Measurements from ENCODE around the gene ACO1. TPM values are rescaled to one million over a fixed set of nuclear protein-coding genes. Genes with fewer than 3 reads are reported as not detected.

ACO1 gene
- total RNA-seq, 4 donors from 2014 or later, result 10.7 to 25.7 (median 21.5) TPM

- intact Hi-C loops (cut with DNase I), result no loop called here
- WGBS, 2 donors, result 76 to 82% methylated on average over 5 of the region's 5 CpGs
Observed at GRCh38 chr9:32455738-32456137, 71.3 kb downstream of the ACO1 start.

GRCh38 chr9:32456564-32456963 lies 72.1 kb downstream of the ACO1 start:
- H3K4me3 ChIP-seq, result no peak overlapping the region
- H3K27me3 ChIP-seq, result no peaks in the 10 kb centered on the region
- 88 to 97% methylated on average over 1 of the region's 1 CpG for WGBS, 2 donors
- H3K9me3 ChIP-seq, result no peaks in the 10 kb centered on the region
- DNase-seq, result no peak
- no peaks in the 10 kb centered on the region for H3K4me1 ChIP-seq
- no peak overlapping the region for H3K27ac ChIP-seq
- intact Hi-C loops (cut with DNase I), result no loop called here
- H3K36me3 ChIP-seq, result peaks cover 8 to 96% (median 26%) of the 10 kb centered on the region in 3 donors
- TF ChIP-seq POLR2A (IDR thresholded peaks at IDR 0.05) (no peak), CTCF (IDR thresholded peaks at IDR 0.05) (no peak)

More at GRCh38 chr9:32455738-32456137, 71.3 kb downstream of the ACO1 start:
- no peaks in the 10 kb centered on the region for H3K27me3 ChIP-seq
- no peak overlapping the region for H3K27ac ChIP-seq
- H3K36me3 ChIP-seq, result peaks cover 8 to 97% (median 34%) of the 10 kb centered on the region in 3 donors
- H3K4me3 ChIP-seq, result no peak overlapping the region
- no peaks in the 10 kb centered on the region for H3K4me1 ChIP-seq
- no peak for DNase-seq
- no peak for TF ChIP-seq CTCF (IDR thresholded peaks at IDR 0.05)
- no peak for TF ChIP-seq POLR2A (IDR thresholded peaks at IDR 0.05)
- H3K9me3 ChIP-seq, result no peaks in the 10 kb centered on the region

- no peak for DNase-seq
- intact Hi-C loops (cut with DNase I), result no loop called here
- 95 to 100% methylated on average over 3 to 4 of the region's 5 CpGs for WGBS, 2 donors
- no peak overlapping the region for H3K27ac ChIP-seq
- H3K27me3 ChIP-seq, result no peaks in the 10 kb centered on the region
- H3K9me3 ChIP-seq, result no peaks in the 10 kb centered on the region
- TF ChIP-seq POLR2A (IDR thresholded peaks at IDR 0.05) (no peak), CTCF (IDR thresholded peaks at IDR 0.05) (no peak)
- no peaks in the 10 kb centered on the region for H3K4me1 ChIP-seq
- no peak overlapping the region for H3K4me3 ChIP-seq
- peaks cover 0 to 85% (median 8%) of the 10 kb centered on the region in 3 donors for H3K36me3 ChIP-seq
Observed at GRCh38 chr9:32463500-32464293, 79.3 kb downstream of the ACO1 start.

- Histone ChIP-seq H3K27ac (no peak overlapping the region), H3K27me3 (no peaks in the 10 kb centered on the region), H3K4me3 (no peak overlapping the region), H3K9me3 (no peaks in the 10 kb centered on the region), H3K4me1 (no peaks in the 10 kb centered on the region), H3K36me3 (peaks cover 0 to 95% (median 8%) of the 10 kb centered on the region in 3 donors)
- WGBS, 2 donors, result 80 to 94% methylated on average over 1 of the region's 1 CpG
- no peak for DNase-seq
- intact Hi-C loops (cut with DNase I), result no loop called here
- no peak for TF ChIP-seq POLR2A (IDR thresholded peaks at IDR 0.05)
- no peak for TF ChIP-seq CTCF (IDR thresholded peaks at IDR 0.05)
Observed at GRCh38 chr9:32468740-32469139, 84.3 kb downstream of the ACO1 start.

- DNase-seq, result no peak
- H3K4me3 ChIP-seq, result no peak overlapping the region
- H3K36me3 ChIP-seq, result peaks cover 0 to 97% (median 8%) of the 10 kb centered on the region in 3 donors
- intact Hi-C loops (cut with DNase I), result no loop called here
- TF ChIP-seq CTCF (IDR thresholded peaks at IDR 0.05) (no peak), POLR2A (IDR thresholded peaks at IDR 0.05) (no peak)
- no peaks in the 10 kb centered on the region for H3K27me3 ChIP-seq
- H3K9me3 ChIP-seq, result no peaks in the 10 kb centered on the region
- no peaks in the 10 kb centered on the region for H3K4me1 ChIP-seq
- H3K27ac ChIP-seq, result no peak overlapping the region
- WGBS, 2 donors, result 90 to 96% methylated on average over 3 of the region's 3 CpGs
Observed at GRCh38 chr9:32472344-32472743, 87.9 kb downstream of the ACO1 start.
